SK-MEL-5 (cell line): ENCODE data around the gene CGGBP1. TPM values are rescaled to one million over a fixed set of nuclear protein-coding genes. Genes with fewer than 3 reads are reported as not detected.
"Not testable (repeated sequence)": the region's sequence is repeated elsewhere in the genome, so short reads cannot be mapped to it uniquely, and the experiment has no call there.

ENCODE experiments used
- DNase-seq: peaks from one replicate; pipeline ENCODE4 v3.0.0-alpha.2; 2016; ENCODE audit warnings: low read depth, low spot score
- in situ Hi-C: cut with HindIII; loops from 2 replicates; pipeline ENCODE4 v1.10.0; 2016; ENCODE audit warnings: low sequenced_read_pairs, high pct_unique_total_duplicates, low pct_unique_long_range_greater_than_20kb
- total RNA-seq: library from RNA; depleted of rRNA; stranded (reverse); fragments of >200 nt; shearing (Covaris generic); gene quantifications from 2 replicates; pipeline ENCODE4 v1.2.3, GENCODE V29; 2014

Gene CGGBP1
- total RNA-seq, 1 experiment from 2014 or later, result 80.0 TPM

DNA sequence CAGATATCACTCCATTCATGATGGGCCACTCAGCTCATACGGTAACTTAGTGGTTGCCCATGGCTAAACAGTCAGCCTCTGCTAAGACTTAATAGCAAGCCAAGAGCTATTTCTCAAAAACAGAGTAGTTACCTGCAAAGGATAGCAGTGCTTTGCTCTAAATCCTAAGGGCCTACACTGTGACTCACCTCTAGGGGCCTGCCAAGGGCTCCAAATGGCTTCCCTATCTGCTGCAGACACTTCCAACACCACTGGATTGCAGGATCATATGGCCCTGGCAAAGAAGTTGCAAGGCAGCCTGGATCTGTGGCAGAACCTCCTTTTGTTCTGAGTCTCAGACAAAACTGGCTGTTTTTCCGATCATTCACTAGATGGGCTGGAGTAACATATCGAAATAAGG, 17.8 kb downstream of the CGGBP1 start:
- in situ Hi-C loops, result no loop called here
- peak; percentile 22 for DNase-seq

DNA sequence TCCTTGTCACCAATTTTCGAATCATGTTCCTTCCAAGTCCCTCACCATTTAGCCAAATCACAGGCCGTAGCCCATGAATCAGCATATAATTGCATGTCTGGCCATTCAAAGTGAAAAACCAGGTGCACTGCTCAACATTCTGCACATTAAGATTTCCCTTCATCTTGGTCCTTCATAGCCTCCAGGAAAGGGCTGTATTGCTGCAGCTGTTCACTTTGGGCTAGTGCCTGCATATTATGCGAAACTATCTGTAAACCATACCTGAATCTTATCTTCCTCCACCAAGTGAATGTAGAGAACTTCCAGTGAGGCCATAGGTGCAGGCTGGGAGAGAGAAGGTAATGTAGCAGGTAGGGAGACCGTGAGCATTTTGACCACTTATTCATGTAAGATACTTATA, 18.3 kb downstream of the CGGBP1 start:
- DNase-seq, result no peak
- in situ Hi-C loops, result no loop called here

DNA sequence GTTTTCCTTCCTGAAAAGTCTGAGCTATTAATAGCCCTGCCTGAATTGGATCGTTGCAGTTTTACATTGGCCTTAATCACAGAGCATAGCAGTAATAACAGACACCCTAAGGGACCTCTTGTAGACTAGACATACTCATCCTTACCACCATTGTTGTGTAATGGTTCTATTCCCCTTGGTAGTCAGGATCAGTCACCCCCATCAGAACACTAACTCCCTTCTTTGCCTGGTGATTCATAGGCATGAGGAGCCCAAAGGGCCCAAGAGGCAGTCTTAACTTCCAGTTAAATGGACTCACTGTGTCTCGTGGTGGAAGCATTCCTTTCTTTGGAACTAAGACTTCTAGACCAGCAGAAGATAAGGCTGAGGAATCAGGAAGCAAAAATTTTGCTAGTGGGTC, 20.2 kb downstream of the CGGBP1 start:
- peak; percentile 99 for DNase-seq
- in situ Hi-C loops, result no loop called here

DNA sequence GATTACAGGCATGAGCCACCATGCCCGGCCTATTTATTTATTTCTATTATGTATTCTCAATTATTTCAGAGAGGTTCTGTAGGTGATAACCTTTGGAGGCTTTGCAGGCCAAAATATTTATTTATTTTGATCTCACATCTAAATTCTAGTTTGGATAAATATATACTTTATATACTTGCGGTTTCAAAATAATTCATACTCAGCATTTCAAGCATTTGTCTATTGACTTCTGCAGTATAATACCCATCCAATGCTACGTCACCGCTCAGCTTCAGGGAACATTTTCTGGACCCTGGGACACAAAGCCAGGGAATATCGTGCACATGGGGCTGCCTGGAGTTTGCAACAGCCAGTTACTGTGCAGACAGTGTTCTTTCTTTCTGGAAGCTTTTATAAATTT, 22.6 kb downstream of the CGGBP1 start:
- in situ Hi-C loops, result no loop called here
- no peak for DNase-seq

DNA sequence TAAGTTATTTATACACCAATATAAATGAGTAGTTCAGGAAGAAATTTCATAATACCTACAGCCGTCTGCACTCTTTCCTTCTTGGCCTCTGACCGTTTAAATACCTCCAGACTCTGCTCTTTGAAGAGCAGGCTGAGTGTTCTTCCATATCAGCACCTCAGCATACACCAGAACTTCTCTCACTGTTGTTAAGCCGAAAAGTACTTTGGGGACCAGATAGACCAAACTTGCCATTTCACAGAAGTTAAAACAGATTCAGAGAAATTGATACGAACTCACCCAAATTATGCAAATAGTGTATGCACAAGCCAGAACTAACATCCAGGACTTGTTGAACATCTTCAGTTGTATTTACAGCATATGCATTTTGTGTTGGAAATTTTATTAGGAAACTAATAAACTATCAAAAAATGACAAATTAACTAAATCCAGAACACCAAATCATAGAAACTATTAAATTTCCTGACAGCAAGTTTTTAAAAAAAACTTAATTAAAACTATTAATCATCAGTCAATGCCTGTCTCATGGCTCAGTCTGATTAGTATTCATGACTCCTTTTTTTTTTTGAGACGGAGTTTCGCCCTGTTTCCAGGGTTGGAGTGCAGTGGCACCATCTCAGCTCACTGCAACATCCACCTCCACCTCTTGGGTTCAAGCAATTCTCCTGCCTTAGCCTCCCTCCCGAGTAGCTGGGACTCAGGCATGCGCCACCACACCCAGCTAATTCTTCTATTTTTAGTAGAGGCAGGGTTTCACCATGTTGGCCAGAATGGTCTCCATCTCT, 24.1 kb downstream of the CGGBP1 start:
- in situ Hi-C loops, result no loop called here
- DNase-seq, result peak; percentile 41

DNA sequence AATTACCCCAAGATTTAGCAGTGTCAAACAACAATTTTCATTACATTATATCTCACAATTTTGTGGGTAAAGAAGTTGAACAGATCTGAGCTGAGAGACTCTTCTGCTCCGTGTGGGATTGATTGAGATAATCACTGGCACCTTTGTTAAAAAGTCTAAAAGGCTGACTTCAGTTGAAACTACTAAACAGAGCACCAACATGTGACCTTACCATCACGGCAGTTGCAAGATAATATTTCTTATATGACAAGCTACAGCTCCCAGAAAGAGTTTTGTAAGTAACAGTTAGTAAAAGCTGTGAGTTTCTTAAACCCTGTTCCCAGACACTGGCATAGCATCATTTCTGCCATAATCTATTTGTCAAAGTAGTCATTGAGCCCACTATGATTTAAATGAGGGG, 25.0 kb downstream of the CGGBP1 start:
- DNase-seq, result peak; percentile 86
- in situ Hi-C loops, result no loop called here

DNA sequence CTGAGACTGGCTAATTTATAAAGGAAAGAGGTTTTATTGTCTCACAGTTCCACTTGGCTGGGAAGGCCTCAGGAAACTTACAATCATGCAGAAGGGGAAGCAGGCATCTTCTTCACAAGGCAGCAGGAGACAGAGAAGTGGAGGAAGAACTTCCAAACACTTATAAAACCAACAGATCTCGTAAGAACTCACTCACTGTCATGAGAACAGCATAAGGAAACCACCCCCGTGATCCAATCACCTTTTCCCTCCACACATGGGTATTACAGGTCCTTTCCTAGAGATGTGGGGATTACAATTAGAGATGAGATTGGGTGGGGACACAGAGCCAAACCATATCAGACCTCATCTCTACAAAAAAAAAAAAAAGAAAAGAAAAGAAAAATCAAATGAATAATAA, 25.7 kb downstream of the CGGBP1 start:
- in situ Hi-C loops, result no loop called here
- DNase-seq, result peak; percentile 61

DNA sequence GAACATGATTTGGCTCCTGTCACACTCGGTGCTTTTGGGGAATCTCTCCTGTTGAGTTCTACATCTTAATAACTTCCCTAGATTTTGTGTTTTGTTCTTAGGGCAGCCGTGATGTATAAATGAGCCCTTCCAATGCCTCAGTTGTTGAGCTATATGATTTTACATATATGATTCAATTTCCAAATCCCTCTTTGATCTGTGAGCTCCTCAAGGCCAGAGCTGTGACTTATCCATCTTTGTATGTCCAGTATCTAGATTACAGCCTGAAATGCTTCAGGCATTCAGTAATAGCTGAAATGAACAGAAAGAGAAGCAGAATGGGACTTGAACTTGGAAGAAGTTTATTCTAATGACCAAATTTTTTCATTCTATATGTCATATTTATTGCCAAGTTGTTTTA, 26.6 kb downstream of the CGGBP1 start:
- in situ Hi-C loops, result no loop called here

DNA sequence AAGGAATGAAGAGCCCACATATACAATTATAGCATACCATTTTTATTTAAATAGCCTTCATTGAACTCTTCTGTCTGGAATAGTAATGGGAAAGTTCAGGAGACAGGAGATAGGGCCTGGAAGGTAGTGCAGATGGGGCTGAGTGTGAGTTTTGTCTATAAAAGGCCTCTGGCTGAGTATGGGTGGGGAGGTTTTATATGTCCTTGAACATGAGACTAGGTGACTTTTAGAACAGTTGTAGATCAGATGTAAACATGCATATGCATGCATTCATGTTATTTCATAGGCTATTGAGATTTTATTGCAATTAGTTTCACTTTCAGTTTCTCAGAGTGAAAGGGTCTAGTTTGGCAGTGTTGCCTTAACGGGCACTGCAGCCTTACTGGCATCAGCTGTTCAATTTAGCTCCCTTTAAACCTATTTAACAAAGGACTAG, 27.1 kb downstream of the CGGBP1 start:
- in situ Hi-C loops, result no loop called here
- DNase-seq, result peak; percentile 61

More for the DNA sequence above, 26.6 kb downstream of the CGGBP1 start:
- no peak for DNase-seq

DNA sequence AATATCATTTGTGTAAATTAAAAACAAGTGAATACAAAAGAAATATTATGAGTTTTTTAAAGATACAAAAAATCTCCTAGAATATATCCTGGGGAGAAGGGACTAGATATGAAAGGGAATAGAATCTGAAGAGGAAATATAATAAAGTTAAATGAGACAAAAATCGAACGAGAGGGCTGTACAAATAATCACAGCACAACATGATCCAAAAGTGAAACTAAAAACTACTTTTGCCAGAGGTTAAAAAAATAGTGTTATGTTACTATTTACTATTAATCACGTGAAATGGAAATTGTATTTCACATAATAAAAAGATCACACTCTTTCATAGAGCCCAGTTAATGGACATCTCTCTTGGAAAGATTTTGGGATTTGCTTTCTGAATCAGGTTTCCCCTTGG, 28.6 kb downstream of the CGGBP1 start:
- no peak for DNase-seq
- in situ Hi-C loops, result no loop called here

DNA sequence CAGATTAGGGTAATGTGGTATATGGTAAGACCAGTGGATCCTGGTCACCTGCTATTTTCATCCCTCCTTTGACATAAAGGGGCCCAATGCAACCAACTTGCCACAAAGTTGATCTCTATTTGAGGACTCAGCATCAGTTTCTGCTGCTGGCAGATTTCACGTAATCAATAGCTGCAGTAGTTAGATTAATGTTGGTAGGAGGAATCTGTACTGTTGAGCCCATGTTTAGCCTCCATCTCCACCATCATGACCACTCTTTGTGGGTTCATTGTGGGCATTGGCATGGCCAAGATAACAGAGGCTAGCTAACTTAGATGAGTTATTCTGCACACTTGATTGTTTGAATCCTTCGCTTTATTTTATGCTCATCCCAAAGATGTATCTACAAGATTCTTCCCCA, 29.9 kb downstream of the CGGBP1 start:
- in situ Hi-C loops, result no loop called here
- DNase-seq, result no peak

DNA sequence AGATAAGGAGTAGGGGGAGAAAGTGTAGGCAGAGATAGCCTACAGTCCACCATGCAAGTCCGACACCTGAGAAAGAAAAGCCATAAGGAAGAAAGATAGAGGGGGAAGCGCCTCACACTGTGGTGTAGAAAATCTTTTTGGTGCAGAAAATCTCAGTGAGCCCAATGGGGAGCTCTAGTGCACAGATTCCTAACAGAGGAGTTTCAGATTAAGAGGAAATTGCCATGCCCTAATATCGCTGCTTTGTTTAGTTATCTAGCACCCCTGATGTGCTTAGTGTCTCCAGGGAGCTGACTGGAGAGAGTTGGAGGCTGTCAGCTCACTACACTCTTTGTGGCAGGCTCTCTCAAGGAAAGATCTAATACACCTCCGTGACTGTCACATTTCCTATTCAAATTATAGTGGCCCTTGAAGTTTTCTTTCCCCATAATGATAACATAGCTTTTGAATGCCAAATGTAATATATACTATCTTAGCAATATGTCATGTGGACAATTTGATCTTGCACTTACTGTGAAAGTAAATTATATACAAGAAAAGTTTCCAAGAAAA, 33.7 kb downstream of the CGGBP1 start:
- peak; percentile 42 for DNase-seq
- in situ Hi-C loops, result no loop called here

DNA sequence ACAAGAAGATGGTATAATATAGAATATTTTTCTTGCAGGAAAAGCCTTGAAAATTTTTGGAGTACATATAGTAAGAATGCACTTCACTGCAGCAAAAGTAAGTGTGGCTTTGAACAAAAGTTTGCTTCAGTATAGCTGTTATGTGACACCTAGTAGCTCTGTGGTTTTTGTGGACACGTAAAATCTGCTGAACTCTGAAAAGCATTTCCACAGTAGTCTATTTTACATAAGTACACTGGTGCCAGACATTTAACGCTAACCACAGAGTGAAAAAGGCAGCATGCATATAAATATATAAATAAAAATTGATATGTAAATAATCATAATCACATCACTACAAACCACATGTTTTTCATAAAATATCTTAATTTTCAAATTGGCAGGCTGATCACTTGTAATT, 39.8 kb downstream of the CGGBP1 start:
- no peak for DNase-seq
- in situ Hi-C loops, result no loop called here

DNA sequence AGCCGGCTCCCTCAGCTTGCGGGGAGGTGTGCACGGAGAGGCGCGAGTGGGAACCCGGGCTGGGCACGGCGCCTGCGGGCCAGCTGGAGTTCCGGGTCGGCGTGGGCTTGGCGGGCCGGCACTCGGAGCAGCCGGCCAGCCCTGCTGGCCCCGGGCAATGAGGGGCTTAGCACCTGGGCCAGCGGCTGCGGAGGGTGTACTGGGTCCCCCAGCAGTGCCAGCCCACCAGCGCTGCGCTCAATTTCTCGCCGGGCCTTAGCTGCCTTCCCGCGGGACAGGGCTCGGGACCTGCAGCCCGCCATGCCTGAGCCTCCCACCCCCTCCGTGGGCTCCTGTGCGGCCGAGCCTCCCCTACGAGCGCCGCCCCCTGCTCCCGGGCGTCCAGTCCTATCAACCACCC, 43.1 kb downstream of the CGGBP1 start:
- DNase-seq, in situ Hi-C loops: not testable (repeated sequence)

DNA sequence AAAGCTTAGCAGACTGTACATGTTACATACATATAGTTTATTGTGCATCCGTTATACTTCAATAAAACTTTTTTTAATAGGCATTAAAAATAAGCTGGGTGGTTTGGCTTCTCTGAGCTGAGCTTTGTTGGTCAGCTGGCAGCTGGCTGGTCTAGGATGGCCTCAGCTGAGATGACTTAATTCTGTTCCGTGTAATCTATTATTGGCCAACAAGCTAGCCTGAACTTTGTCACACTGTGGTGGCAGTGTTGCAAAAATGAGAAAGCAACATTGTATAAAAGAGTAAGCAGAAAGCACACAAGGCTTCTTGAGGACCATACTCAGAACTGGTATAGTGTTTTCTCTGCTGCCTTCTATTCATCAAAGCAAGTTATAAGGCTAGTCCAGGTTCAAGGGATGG, 45.2 kb downstream of the CGGBP1 start:
- in situ Hi-C loops, result no loop called here
- DNase-seq, result no peak

DNA sequence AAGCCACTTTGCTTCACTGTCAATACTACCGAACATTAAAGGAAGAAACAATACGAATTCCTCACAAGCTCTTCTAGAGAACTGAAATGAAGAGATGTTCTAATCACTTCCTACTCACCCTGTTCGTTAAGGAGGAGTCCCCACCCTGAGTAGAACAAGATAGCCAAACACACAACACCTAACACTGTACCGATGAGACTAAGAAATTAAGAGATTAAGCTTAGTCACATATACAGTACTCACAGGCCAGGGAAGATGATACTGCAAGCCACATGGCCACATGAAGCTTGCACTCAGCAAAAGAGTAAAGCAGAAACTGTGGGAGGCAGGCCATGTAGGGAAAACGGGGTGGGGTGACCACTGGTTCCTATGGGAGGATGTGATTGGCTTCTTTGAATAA, 48.0 kb downstream of the CGGBP1 start:
- DNase-seq, result no peak
- in situ Hi-C loops, result no loop called here

DNA sequence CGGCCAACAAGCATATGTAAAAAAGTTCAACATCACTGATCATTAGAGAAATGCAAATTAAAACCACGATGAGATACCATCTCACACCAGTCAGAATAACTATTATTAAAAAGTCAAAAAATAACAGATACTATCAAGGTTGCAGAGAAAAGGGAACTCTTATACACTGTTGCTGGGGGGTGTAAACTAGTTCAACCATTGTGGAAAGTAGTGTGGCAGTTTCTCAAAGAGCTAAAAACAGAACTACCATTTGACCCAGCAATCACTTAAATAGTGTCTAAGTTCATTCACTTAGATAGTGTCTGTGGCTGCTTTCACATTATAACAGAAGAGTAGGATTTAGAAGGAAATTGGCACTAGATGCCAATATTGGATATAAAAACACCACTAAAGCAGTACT, 49.7 kb downstream of the CGGBP1 start:
- in situ Hi-C loops, result no loop called here
- DNase-seq, result no peak

DNA sequence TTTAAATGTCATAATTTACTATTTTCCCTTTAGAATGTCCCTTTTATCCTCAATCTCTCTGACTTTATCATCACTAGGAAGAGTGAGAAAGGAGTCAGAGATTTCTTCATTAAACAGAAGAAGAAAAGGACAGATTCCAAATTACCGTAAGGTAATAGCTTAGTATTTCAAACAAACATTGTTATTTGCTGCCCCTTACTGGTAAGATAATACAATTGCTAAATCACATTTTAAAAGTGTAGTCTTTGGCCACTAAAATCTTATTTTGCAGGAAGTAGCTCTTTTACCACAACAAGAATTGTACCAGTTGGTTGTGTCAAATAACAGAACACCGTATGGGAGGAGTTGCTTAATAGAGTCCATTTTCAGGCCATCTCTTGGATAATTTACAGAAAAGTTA, 53.7 kb downstream of the CGGBP1 start:
- in situ Hi-C loops, result no loop called here
- DNase-seq, result peak; percentile 44

DNA sequence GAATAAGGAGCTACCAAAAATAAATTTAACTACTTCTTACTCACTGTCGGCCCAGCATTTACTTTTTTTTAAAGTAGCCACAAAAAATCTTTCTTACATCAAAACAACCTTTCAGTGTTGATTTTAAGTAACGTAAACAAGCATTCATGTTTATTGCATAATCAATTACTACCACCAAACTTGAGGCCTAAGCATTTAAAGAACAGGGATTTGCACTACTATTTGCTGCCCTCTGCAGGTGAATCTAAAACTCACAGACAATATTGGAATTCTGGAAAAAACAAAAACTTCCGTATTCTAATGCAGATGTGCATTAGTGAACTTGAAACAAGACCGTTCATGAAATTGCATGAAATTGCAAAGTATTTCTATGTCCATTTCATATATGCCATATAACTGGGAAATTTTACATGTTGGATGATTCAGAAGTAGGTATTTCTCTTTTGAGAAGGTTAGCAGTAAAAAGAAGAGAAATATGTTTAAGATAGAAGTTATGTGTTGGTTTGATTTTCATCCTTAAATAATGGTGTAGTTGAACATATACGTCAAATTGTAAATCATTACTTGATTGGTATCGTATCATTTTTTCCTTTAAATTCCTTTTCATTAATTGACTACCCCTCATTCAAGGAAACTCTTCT, 55.6 kb downstream of the CGGBP1 start:
- peak; percentile 78 for DNase-seq
- in situ Hi-C loops, result no loop called here
